GM10248 (cell line): ENCODE measurements around the gene CAMSAP1.
"Not testable (repeated sequence)": the region's sequence is repeated elsewhere in the genome, so short reads cannot be mapped to it uniquely, and the experiment has no call there.

Experiments used
- CTCF ChIA-PET: fragments of 300-600 bp; sonication (Branson Sonifier 250); formaldehyde crosslinking; extraction: SDS; loops from one replicate; lab custom pipeline; 2021; ENCODE audit warnings: antibody characterized with exemption; lab: Yijun Ruan, JAX
- POLR2A ChIA-PET: fragments of 350-650 bp; sonication (Branson Sonifier 250); formaldehyde crosslinking; extraction: SDS; loops from one replicate; lab custom pipeline; 2020; ENCODE audit warnings: antibody characterized with exemption; lab: Yijun Ruan, JAX
- DNase-seq: peaks from one replicate; pipeline ENCODE4 v3.0.0; 2012; ENCODE audit errors: extremely low spot score
- TF ChIP-seq, protein P1 (sequence below): IDR thresholded peaks from 2 replicates; pipeline ENCODE4 v1.5.1; 2012; ENCODE audit warnings: mild to moderate bottlenecking, low read depth; ENCODE audit errors: extremely low read depth, missing control alignments, control extremely low read depth

CAMSAP1 gene

DNA sequence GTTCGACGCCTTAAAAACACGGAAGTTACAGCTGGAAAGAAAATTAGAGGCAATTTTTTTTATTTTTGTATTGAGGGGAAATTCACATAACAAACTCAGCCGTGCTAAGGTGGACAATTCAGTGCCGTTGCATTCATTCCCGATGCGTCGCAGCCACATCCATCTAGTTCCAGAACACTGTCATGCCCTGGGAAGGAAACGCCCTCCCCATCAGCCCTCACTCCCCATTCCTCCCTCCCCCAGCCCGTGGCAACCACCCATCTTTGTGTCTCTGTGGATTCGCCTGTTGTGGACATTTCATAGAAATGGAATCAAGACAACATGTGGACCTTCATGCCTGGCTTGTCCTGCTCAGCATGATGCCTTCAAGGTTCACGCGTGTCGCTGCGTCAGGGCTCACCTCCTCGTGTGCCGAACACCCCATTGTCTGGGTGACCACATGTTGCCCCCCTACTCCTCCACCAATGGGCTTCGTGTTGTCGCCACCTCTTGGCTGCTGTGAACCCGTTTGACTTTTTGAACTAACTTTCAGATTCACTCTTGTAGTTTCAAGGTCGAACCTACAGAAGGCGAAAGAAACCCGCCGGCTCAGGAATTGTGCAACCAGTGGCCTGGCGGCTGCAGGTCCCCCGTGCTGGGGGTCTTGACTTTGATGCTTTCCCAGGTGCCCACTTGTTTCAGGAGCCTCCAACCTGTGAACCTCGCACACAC is 17.4 kb upstream of the CAMSAP1 start:
- CTCF ChIA-PET, result no interaction called here
- no peak for DNase-seq
- POLR2A ChIA-PET, result no interaction called here
- TF ChIP-seq, protein P1, sequence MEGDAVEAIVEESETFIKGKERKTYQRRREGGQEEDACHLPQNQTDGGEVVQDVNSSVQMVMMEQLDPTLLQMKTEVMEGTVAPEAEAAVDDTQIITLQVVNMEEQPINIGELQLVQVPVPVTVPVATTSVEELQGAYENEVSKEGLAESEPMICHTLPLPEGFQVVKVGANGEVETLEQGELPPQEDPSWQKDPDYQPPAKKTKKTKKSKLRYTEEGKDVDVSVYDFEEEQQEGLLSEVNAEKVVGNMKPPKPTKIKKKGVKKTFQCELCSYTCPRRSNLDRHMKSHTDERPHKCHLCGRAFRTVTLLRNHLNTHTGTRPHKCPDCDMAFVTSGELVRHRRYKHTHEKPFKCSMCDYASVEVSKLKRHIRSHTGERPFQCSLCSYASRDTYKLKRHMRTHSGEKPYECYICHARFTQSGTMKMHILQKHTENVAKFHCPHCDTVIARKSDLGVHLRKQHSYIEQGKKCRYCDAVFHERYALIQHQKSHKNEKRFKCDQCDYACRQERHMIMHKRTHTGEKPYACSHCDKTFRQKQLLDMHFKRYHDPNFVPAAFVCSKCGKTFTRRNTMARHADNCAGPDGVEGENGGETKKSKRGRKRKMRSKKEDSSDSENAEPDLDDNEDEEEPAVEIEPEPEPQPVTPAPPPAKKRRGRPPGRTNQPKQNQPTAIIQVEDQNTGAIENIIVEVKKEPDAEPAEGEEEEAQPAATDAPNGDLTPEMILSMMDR, result no peak

DNA sequence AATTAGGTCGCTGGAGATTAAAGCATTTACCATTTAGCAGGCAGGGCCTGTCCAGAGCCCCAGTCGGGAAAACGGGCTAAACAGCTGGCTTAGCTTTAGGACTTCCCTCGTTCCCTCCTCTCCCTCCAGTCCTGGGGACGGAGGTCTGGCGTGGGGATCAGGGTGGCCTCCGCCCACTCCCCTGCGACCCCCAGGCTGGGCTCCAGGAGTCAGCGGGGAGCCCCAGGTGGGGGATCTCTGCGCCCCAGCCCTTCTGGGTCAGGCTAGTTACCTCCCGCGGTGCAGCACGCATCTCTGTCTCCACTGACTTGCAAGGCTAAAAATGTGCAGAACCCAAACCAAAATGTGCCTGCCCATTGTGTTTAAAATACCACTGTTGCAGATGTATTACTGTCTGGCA is 16.2 kb upstream of the CAMSAP1 start:
- POLR2A ChIA-PET, result interaction anchor here (0.6 kb wide), 1 partner anchor 38 kb away, joined by 3 read pairs; the partner anchor contains the start of gene UBAC1
- TF ChIP-seq, protein P1, result no peak
- no peak for DNase-seq
- CTCF ChIA-PET, result no interaction called here

DNA sequence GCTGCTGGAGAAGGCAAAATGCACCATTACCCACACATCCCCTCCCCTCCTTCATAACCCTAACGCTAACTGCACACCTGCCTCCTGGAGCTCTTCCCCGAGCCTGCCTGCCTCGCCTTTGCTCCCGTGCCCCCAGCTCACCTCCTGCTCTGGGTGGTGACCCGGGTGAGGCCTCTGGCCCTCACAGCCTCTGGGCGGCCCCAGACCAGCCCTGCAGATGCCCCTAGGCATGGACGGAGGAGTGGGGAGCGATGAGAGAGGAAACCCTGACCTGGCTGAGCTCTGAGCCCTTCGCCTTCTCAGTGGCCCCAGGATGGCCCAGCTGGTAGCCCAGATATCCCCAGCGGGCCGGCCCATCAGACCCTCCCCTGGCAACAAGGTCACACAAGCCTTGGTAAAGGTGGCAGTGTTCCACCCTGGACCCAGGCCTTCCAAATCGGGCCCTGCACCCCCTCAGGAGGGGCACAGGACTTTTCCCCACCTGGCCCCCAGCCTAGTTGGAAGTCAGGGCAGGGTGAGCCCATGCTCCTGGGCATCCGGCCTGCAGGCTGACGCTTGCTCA is 14.5 kb upstream of the CAMSAP1 start:
- DNase-seq, result no peak
- TF ChIP-seq, protein P1, result no peak
- ChIA-PET POLR2A (interaction anchor here (0.5 kb wide), 1 partner anchor 14 kb away, joined by 4 read pairs; the partner anchor contains the start of gene CAMSAP1), CTCF (interaction anchor here (0.8 kb wide), 1 partner anchor 25 kb away, joined by 3 read pairs; no protein-coding TSS in a partner anchor)

DNA sequence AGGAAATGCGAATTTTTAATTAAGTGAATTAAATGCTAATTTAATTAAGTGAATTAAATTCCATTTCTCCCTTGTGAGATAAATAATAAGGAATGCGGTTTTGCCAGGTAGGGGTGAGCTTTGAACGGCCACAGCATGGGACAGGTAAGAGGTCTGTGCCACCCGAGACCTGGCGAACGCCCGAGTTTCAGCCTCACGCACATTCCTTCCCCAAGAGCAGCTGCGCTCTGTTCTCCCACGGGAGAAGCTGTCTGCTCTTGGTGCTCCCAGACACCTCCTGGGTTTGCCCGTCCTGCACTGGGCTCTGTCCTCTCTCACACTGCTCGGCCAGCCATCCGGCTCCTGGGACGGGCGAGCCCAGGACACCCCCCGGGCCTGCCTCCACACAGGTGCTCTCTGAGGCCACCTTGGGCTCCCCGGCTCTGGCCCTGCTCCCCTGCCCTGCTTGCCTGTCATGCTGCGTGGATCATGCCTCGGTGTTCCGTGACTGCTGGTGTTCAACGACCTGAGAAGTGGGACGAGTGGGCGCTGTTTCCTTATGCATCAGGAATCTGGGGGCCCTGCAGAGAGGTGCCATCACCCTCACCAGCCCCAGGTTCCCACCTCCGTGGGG is 13.7 kb upstream of the CAMSAP1 start:
- TF ChIP-seq, protein P1, result no peak
- DNase-seq, result no peak
- ChIA-PET CTCF (interaction anchor here (0.8 kb wide), 1 partner anchor 24 kb away, joined by 3 read pairs; no protein-coding TSS in a partner anchor), POLR2A (no interaction called here)

DNA sequence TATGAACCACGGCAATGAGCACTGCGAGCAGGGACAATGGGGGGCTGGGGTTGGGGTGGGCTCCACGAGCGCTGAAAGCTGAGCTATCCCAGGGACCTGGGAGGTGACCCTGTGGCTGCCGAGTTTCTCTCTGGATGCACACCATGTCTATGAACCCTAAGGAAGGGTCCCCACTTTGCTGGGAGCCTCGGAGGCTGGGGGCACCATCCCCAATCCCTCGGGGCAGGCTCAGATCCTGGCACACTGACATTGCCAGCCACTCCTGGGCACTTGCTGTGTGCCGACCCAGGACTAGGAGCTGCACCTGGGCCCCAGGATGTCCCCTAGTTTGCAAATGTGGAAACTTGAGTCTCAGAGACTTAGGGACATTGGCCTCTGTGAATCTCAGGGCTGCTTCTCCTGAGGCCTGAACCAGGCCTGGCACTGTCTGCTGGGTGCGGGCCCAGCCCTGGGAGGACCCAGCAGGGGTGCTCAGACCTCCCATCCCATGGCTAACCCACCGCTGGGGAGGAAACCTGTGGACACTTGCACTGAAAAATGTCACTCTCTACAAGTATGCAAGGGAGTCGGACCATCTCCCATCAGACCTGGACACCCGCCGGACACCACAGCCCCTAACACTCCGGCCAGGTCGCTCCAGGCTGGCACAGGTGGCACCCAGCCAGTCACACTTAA is 13.0 kb upstream of the CAMSAP1 start:
- CTCF ChIA-PET, result no interaction called here
- POLR2A ChIA-PET, result no interaction called here
- DNase-seq, result no peak
- TF ChIP-seq, protein P1, result no peak

DNA sequence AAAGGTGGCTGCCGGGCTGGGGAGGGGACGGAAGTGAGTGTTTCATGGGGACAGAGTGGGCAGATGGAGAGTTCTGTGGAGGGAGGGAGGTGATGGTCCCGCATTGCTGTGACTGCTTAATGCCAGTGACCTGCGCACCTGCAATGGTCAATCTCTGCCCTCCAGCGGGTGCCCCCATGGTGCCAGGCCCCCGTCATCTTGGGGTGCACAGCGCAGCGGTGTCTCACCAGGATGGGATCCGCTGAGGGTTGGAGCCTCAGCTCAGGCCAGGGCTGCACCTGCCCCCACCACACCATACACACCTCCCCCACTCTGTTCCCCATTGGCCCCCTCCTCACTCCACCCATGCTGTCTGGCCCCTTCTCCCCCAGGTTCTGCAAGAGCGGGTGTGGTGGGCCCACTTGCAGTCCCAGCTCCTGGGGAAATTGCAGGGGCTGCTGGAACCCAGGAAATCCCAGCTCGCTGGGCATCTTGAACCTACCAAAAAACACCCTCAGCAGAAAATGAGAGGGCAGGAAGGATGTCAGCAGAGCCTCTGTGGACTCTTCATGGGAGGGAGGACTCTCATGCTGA is 12.1 kb upstream of the CAMSAP1 start:
- CTCF ChIA-PET, result no interaction called here
- POLR2A ChIA-PET, result no interaction called here
- no peak for DNase-seq
- TF ChIP-seq, protein P1, result no peak

DNA sequence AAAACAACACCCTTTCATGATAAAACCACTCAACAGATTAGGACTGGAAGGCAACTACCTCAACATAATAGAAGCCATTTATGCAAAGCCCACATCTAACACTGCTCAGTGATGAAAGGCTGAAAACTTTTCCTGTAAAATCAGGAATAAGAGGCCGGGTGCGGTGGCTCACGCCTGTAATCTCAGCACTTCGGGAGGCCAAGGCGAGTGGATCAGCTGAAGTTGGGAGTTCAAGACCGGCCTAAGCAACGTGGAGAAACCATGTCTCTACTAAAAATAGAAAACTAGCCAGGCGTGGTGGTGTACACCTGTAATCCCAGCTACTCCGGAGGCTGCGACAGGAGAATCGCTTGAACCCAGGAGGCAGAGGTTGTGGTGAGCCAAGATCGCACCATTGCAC is 8.9 kb upstream of the CAMSAP1 start:
- CTCF ChIA-PET, DNase-seq, POLR2A ChIA-PET: not testable (repeated sequence)
